K562 (cell line): ENCODE measurements around the gene FLAD1. TPM values are rescaled to one million over a fixed set of nuclear protein-coding genes. Genes with fewer than 3 reads are reported as not detected.

Experiments used
- ARHGAP35 ChIP-seq: fragments of 450-650 bp; IDR thresholded peaks from 2 replicates; pipeline ENCODE4 v1.6.1; 2018; ENCODE audit not compliant: partially characterized antibody
- CBFA2T3 ChIP-seq: fragments of 450-650 bp; IDR thresholded peaks from 2 replicates; pipeline ENCODE4 v1.6.1; 2017
- DDX20 ChIP-seq: fragments of 450-650 bp; IDR thresholded peaks from 2 replicates; pipeline ENCODE4 v1.6.1; 2016; ENCODE audit warnings: missing genetic modification characterization, low read depth, mild to moderate bottlenecking, missing compliant biosample characterization, moderate library complexity
- FOXA3 ChIP-seq, 2 experiments: fragments of 450-650 bp in 1 of 2; sonication (generic) in 1 of 2; formaldehyde crosslinking; IDR thresholded peaks in 1 of 2; conservative IDR thresholded peaks in 1 of 2; 2 replicates each; pipeline versions ENCODE4 v1.4.0 to v1.8.0; 2020 to 2022; ENCODE audit warnings: mild to moderate bottlenecking in 2 of 2, missing genetic modification reagents in 1 of 2
- FOXJ2 ChIP-seq: fragments of 200-800 bp; sonication (Bioruptor generic); IDR thresholded peaks from 2 replicates; pipeline ENCODE4 v1.6.1; 2016; ENCODE audit warnings: missing genetic modification characterization, missing compliant biosample characterization
- KLF1 ChIP-seq: fragments of 450-650 bp; IDR thresholded peaks from 2 replicates; pipeline ENCODE4 v1.6.1; 2016; ENCODE audit warnings: missing genetic modification characterization, missing compliant biosample characterization
- MAFF ChIP-seq: IDR thresholded peaks from 2 replicates; pipeline ENCODE4 v1.6.1; 2012; ENCODE audit warnings: low read length, improper control_type of control experiment
- PCBP2 ChIP-seq: fragments of 200-400 bp; formaldehyde crosslinking; IDR thresholded peaks from 2 replicates; pipeline ENCODE4 v1.6.1; 2018; ENCODE audit warnings: low read length, low read depth, mild to moderate bottlenecking, moderate library complexity; ENCODE audit not compliant: poor library complexity, severe bottlenecking
- STAT5A ChIP-seq: IDR thresholded peaks from 2 replicates; pipeline ENCODE4 v1.6.1; 2012; ENCODE audit warnings: low read length, inconsistent platforms, borderline replicate concordance
- ZC3H4 ChIP-seq: sonication (generic); formaldehyde crosslinking; IDR thresholded peaks from 2 replicates; pipeline ENCODE4 v1.9.0; 2021; ENCODE audit warnings: missing genetic modification reagents, borderline replicate concordance
- ZNF121 ChIP-seq: sonication (generic); formaldehyde crosslinking; conservative IDR thresholded peaks from 2 replicates; pipeline ENCODE4 v1.8.0; 2022; ENCODE audit warnings: missing genetic modification reagents
- ZNF436 ChIP-seq: fragments of 250-450, 450-650 bp; sonication (Bioruptor Pico); formaldehyde crosslinking; IDR thresholded peaks from 2 replicates; pipeline ENCODE4 v1.7.0; 2020; ENCODE audit warnings: mild to moderate bottlenecking
- ZNF75A ChIP-seq: fragments of 450-650 bp; formaldehyde crosslinking; IDR thresholded peaks from 2 replicates; pipeline ENCODE4 v1.4.0; 2020; ENCODE audit warnings: mild to moderate bottlenecking
- polyA plus RNA-seq, 8 experiments: library from polyadenylated mRNA; depleted of rRNA in 4 of 8; stranded (reverse) in 5 of 8; unstranded in 3 of 8; fragments of >200 nt; fragmentation: Nextera tagmentation in 2 of 8; fragmentation: Illumina TruSeq in 1 of 8; extraction: Ambion mirVana in 2 of 8; extraction: Trizol in 1 of 8; gene quantifications; 2 replicates each; pipeline versions ENCODE4 v1.2.1 to v1.2.3, GENCODE V29; 2011 to 2014; ENCODE audit warnings: inconsistent platforms in 1 of 8, missing spikeins in 1 of 8
- total RNA-seq, 7 experiments: library from RNA; depleted of rRNA in 6 of 7; stranded (reverse); fragments of >200 nt in 6 of 7; fragmentation: Illumina TruSeq in 2 of 7; extraction: Trizol in 2 of 7; gene quantifications; 2 replicates each; pipeline versions ENCODE4 v1.2.1 to v1.2.3, GENCODE V29; 2011 to 2021; ENCODE audit warnings: low replicate concordance in 1 of 7
- TF ChIP-seq, protein P1 (sequence below): fragments of 450-650 bp; IDR thresholded peaks from 2 replicates; pipeline ENCODE4 v1.6.1; 2017; ENCODE audit warnings: antibody characterized with exemption
- TF ChIP-seq, protein P2 (sequence below), 2 experiments: fragments of 450-650 bp in 1 of 2; sonication (generic) in 1 of 2; formaldehyde crosslinking in 1 of 2; IDR thresholded peaks in 1 of 2; conservative IDR thresholded peaks in 1 of 2; 2 replicates each; pipeline versions ENCODE4 v1.6.1 to v1.8.1; 2016 to 2023; ENCODE audit warnings: mild to moderate bottlenecking in 2 of 2, moderate library complexity in 2 of 2, inconsistent platforms in 1 of 2, missing genetic modification reagents in 1 of 2
- TF ChIP-seq, protein P3 (sequence below): fragments of 450-650 bp; conservative IDR thresholded peaks from 2 replicates; pipeline ENCODE4 v1.6.1; 2016; ENCODE audit warnings: missing genetic modification characterization, low read depth, mild to moderate bottlenecking, control low read depth, missing compliant biosample characterization
- TF ChIP-seq, protein P4 (sequence below): fragments of 450-650 bp; IDR thresholded peaks from 2 replicates; pipeline ENCODE4 v1.7.0; 2016; ENCODE audit warnings: borderline replicate concordance
- TF ChIP-seq, protein P5 (sequence below): fragments of 450-650 bp; formaldehyde crosslinking; IDR thresholded peaks from 2 replicates; pipeline ENCODE4 v1.4.0; 2022; ENCODE audit warnings: missing genetic modification characterization

Gene FLAD1
- total and polyA plus RNA-seq, 9 of the 15 experiments (the other 6 are each of a cell fraction or from before 2014, with no cell fraction given) = 24.9 to 85.8 (median 67.0) TPM

DNA sequence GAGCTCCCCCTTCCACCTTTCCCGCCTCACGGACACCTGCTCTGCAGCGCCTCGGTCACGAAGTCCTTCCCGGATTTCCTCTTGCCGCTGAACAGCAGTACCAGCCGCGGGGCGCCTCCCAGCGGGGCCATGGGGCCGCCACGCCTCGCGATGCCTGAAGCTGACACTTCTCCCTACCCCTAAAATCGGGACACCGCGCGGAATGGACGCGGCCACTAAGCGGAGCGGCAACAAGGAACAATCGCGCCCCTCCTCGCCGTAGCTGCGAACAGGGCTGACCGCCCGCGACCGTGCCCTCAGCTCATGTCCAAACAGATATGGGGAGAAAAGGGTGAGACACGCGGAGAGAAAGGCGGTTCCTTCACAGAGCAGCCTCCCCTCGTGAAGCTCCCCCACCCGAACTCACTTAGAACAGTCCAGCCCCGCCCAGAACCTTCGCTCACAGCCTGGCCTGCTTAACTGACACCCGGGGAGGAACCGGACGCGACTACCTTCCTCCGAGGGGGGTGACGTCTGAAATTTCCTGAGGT, 46.5 kb upstream of the FLAD1 start, which contains the start of gene PMVK (continued):
- TF ChIP-seq FOXA3 (CRISPR knock-in tag; conservative IDR thresholded peaks at IDR 0.05 in 1 of 2, IDR thresholded peaks at IDR 0.05 in 1 of 2) = 0 out of 4 replicates have a peak, but pooled peaks of 1 of the 2 experiments have one; percentile 28
- TF ChIP-seq, protein P1, sequence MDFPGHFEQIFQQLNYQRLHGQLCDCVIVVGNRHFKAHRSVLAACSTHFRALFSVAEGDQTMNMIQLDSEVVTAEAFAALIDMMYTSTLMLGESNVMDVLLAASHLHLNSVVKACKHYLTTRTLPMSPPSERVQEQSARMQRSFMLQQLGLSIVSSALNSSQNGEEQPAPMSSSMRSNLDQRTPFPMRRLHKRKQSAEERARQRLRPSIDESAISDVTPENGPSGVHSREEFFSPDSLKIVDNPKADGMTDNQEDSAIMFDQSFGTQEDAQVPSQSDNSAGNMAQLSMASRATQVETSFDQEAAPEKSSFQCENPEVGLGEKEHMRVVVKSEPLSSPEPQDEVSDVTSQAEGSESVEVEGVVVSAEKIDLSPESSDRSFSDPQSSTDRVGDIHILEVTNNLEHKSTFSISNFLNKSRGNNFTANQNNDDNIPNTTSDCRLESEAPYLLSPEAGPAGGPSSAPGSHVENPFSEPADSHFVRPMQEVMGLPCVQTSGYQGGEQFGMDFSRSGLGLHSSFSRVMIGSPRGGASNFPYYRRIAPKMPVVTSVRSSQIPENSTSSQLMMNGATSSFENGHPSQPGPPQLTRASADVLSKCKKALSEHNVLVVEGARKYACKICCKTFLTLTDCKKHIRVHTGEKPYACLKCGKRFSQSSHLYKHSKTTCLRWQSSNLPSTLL = no peak
- TF ChIP-seq, protein P2, sequence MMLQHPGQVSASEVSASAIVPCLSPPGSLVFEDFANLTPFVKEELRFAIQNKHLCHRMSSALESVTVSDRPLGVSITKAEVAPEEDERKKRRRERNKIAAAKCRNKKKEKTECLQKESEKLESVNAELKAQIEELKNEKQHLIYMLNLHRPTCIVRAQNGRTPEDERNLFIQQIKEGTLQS (IDR thresholded peaks at IDR 0.05) = no peak
- TF ChIP-seq, protein P2 (CRISPR knock-in tag; conservative IDR thresholded peaks at IDR 0.05) = peak; percentile 48; the same call in 1 of the 2 replicates
- peak; percentile 38 for TF ChIP-seq CBFA2T3
- TF ChIP-seq PCBP2 = no peak
- TF ChIP-seq ZNF75A = 0 out of 2 replicates have a peak, but pooled peaks have one; percentile 7
- TF ChIP-seq, protein P3, sequence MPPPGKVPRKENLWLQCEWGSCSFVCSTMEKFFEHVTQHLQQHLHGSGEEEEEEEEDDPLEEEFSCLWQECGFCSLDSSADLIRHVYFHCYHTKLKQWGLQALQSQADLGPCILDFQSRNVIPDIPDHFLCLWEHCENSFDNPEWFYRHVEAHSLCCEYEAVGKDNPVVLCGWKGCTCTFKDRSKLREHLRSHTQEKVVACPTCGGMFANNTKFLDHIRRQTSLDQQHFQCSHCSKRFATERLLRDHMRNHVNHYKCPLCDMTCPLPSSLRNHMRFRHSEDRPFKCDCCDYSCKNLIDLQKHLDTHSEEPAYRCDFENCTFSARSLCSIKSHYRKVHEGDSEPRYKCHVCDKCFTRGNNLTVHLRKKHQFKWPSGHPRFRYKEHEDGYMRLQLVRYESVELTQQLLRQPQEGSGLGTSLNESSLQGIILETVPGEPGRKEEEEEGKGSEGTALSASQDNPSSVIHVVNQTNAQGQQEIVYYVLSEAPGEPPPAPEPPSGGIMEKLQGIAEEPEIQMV (tag) = no peak
- TF ChIP-seq STAT5A = peak; percentile 26; the same call in 1 of the 2 replicates
- no peak for TF ChIP-seq KLF1
- no peak for TF ChIP-seq MAFF
- no peak for TF ChIP-seq ZNF436 (CRISPR knock-in tag)
- TF ChIP-seq ZNF121 = no peak
- TF ChIP-seq ARHGAP35 = no peak
- TF ChIP-seq, protein P4, sequence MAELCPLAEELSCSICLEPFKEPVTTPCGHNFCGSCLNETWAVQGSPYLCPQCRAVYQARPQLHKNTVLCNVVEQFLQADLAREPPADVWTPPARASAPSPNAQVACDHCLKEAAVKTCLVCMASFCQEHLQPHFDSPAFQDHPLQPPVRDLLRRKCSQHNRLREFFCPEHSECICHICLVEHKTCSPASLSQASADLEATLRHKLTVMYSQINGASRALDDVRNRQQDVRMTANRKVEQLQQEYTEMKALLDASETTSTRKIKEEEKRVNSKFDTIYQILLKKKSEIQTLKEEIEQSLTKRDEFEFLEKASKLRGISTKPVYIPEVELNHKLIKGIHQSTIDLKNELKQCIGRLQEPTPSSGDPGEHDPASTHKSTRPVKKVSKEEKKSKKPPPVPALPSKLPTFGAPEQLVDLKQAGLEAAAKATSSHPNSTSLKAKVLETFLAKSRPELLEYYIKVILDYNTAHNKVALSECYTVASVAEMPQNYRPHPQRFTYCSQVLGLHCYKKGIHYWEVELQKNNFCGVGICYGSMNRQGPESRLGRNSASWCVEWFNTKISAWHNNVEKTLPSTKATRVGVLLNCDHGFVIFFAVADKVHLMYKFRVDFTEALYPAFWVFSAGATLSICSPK = no peak
- TF ChIP-seq FOXJ2 (tag) = peak; percentile 67; the same call in 1 of the 2 replicates
- TF ChIP-seq DDX20 (tag) = no peak
- no peak for TF ChIP-seq ZC3H4
- TF ChIP-seq, protein P5, sequence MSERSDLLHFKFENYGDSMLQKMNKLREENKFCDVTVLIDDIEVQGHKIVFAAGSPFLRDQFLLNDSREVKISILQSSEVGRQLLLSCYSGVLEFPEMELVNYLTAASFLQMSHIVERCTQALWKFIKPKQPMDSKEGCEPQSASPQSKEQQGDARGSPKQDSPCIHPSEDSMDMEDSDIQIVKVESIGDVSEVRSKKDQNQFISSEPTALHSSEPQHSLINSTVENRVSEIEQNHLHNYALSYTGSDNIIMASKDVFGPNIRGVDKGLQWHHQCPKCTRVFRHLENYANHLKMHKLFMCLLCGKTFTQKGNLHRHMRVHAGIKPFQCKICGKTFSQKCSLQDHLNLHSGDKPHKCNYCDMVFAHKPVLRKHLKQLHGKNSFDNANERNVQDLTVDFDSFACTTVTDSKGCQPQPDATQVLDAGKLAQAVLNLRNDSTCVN (CRISPR knock-in tag) = no peak
